Bronchial epithelial cell (primary cell): ENCODE results near the gene ANP32B. TPM values are rescaled to one million over a fixed set of nuclear protein-coding genes. Genes with fewer than 3 reads are reported as not detected.

Experiments used
- DNase-seq: peaks from one replicate; pipeline ENCODE4 v3.0.0-alpha.2; 2010; ENCODE audit warnings: low read depth
- FAIRE-seq: peaks from 2 replicates; lab custom pipeline; 2011; peaks lifted over from hg19 to GRCh38; lab: Jason Lieb, UNC
- H3K27me3 ChIP-seq: 2 replicates; pipeline ENCODE4 v1.5.1; 2011; ENCODE audit warnings: low read length; ENCODE audit not compliant: control insufficient read depth, insufficient read depth
- H3K36me3 ChIP-seq: 2 replicates; pipeline ENCODE4 v1.5.1; 2011; ENCODE audit warnings: low read length; ENCODE audit not compliant: control insufficient read depth, insufficient read depth
- H3K4me3 ChIP-seq: 2 replicates; pipeline ENCODE4 v1.5.1; 2011; ENCODE audit warnings: mild to moderate bottlenecking, low read depth, low read length, control low read depth
- total RNA-seq: library from RNA; depleted of rRNA; stranded (reverse); fragments of >200 nt; gene quantifications from 2 replicates; pipeline ENCODE4 v1.2.1, GENCODE V29; 2014
- TF ChIP-seq, protein P1 (sequence below): IDR thresholded peaks from 2 replicates; pipeline ENCODE4 v1.5.1; 2011; ENCODE audit warnings: mild to moderate bottlenecking, moderate library complexity, low read length, control low read depth, inconsistent platforms; ENCODE audit not compliant: insufficient read depth, severe bottlenecking

The ANP32B gene
- total RNA-seq, 1 donor from 2014 or later, result 7.1 TPM

- H3K4me3 ChIP-seq, result no peak overlapping the region
- H3K27me3 ChIP-seq, result no peaks in the 10 kb centered on the region
- TF ChIP-seq, protein P1, sequence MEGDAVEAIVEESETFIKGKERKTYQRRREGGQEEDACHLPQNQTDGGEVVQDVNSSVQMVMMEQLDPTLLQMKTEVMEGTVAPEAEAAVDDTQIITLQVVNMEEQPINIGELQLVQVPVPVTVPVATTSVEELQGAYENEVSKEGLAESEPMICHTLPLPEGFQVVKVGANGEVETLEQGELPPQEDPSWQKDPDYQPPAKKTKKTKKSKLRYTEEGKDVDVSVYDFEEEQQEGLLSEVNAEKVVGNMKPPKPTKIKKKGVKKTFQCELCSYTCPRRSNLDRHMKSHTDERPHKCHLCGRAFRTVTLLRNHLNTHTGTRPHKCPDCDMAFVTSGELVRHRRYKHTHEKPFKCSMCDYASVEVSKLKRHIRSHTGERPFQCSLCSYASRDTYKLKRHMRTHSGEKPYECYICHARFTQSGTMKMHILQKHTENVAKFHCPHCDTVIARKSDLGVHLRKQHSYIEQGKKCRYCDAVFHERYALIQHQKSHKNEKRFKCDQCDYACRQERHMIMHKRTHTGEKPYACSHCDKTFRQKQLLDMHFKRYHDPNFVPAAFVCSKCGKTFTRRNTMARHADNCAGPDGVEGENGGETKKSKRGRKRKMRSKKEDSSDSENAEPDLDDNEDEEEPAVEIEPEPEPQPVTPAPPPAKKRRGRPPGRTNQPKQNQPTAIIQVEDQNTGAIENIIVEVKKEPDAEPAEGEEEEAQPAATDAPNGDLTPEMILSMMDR, result no peak
- DNase-seq (no peak), FAIRE-seq (no peak)
- H3K36me3 ChIP-seq, result no peaks in the 10 kb centered on the region
Measured at GRCh38 chr9:98038958-98039357, 55.8 kb downstream of the ANP32B start.

DNA sequence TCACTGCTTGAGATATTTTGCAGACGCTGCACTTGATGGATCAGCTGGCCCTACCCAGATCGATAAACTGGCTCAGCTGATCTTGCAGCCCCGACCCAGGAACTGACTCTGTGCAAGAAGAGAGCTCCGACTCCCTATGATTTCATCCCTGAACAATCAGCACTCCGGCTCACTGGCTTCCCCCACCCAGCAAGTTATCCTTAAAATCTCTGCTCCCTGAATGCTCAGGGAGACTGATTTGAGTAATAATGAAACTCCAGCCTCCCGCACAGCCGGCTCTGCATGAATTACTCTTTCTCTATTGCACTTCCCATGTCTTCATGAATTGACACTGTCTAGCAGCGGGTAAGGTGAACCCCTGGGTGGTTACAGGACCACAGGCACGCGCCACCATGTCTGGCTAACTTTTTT is 56.5 kb downstream of the ANP32B start:
- no peak for DNase-seq
- H3K36me3 ChIP-seq, result no peaks in the 10 kb centered on the region
- no peaks in the 10 kb centered on the region for H3K27me3 ChIP-seq
- no peak for FAIRE-seq
- TF ChIP-seq, protein P1, result no peak
- H3K4me3 ChIP-seq, result no peak overlapping the region

DNA sequence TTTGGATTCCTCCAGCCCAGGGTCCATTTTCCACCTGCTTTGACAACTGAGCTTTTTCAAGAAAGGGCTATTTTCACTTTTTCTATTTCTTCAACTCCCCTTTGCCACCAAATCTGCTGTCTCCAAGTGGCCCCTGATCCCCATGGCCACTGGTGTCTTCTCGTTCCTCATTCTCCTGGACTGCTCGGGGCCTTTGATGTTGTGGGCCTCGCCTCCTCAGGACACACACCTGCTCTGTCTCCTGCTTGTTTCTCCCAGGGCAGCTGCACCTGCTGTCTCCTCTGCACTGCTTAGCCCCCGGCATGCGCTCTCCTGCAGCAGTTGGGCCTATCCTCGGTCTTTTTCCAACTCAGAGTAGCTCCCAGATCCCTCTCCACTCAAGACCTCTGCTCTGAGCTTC is 57.1 kb downstream of the ANP32B start:
- Histone ChIP-seq H3K4me3 (no peak overlapping the region), H3K36me3 (no peaks in the 10 kb centered on the region), H3K27me3 (no peaks in the 10 kb centered on the region)
- FAIRE-seq, result no peak
- TF ChIP-seq, protein P1, result no peak
- DNase-seq, result no peak

- no peak for DNase-seq
- Histone ChIP-seq H3K27me3 (no peaks in the 10 kb centered on the region), H3K4me3 (no peak overlapping the region), H3K36me3 (no peaks in the 10 kb centered on the region)
- no peak for FAIRE-seq
- TF ChIP-seq, protein P1, result no peak
Measured at GRCh38 chr9:98043915-98044314, 60.8 kb downstream of the ANP32B start.

- Histone ChIP-seq H3K36me3 (no peaks in the 10 kb centered on the region), H3K4me3 (no peak overlapping the region), H3K27me3 (no peaks in the 10 kb centered on the region)
- TF ChIP-seq, protein P1, result no peak
- FAIRE-seq (no peak), DNase-seq (no peak)
Measured at GRCh38 chr9:98045234-98046179, 62.4 kb downstream of the ANP32B start.
